Hepatocyte (in vitro differentiated cells): ENCODE data around the gene CFAP65.

Experiments used
- CTCF ChIP-seq: fragments of 200-600 bp; sonication (generic); IDR thresholded peaks from 2 replicates; pipeline ENCODE4 v1.5.1; 2016; ENCODE audit warnings: antibody characterized with exemption, mild to moderate bottlenecking; ENCODE audit not compliant: poor library complexity
- EZH2 ChIP-seq: fragments of 200-600 bp; sonication (generic); IDR thresholded peaks from 2 replicates; pipeline ENCODE4 v1.6.1; 2016; ENCODE audit warnings: antibody characterized with exemption, mild to moderate bottlenecking, borderline replicate concordance
- EZH2phosphoT487 ChIP-seq: fragments of 200-600 bp; sonication (generic); IDR thresholded peaks from one replicate; pipeline ENCODE4 v1.6.1; 2018; ENCODE audit warnings: antibody characterized with exemption, mild to moderate bottlenecking, low read depth, moderate library complexity; ENCODE audit not compliant: unreplicated experiment, severe bottlenecking

GRCh38 chr2:219042750-219043149 is 1.4 kb upstream of the CFAP65 start:
- TF ChIP-seq CTCF, result no peak
- TF ChIP-seq EZH2, result no peak
- TF ChIP-seq EZH2phosphoT487, result no peak
